Lower lobe of right lung (tissue), 2 donors: Measurements from ENCODE around the gene SYNDIG1. TPM values are rescaled to one million over a fixed set of nuclear protein-coding genes. Genes with fewer than 3 reads are reported as not detected.

Source experiments
- ATAC-seq, 2 donors: fragments of 200-7000 bp; cut with Tn5 transposase; one replicate each; pipeline ENCODE4 v1.9.1; 2020 to 2022; ENCODE audit warnings: mild to moderate bottlenecking in 2 of 2, moderate library complexity in 2 of 2
- DNase-seq: peaks from one replicate; pipeline ENCODE4 v3.0.0-alpha.2; 2020
- H3K27ac ChIP-seq: fragments of 200-600 bp; one replicate; pipeline ENCODE4 v1.8.0; 2022
- H3K27me3 ChIP-seq: fragments of 200-600 bp; one replicate; pipeline ENCODE4 v1.8.0; 2022; ENCODE audit warnings: low read depth
- H3K36me3 ChIP-seq: fragments of 200-600 bp; one replicate; pipeline ENCODE4 v1.8.0; 2022; ENCODE audit warnings: mild to moderate bottlenecking
- H3K4me1 ChIP-seq: fragments of 200-600 bp; one replicate; pipeline ENCODE4 v1.8.0; 2022
- H3K4me3 ChIP-seq: fragments of 200-600 bp; one replicate; pipeline ENCODE4 v1.8.0; 2022; ENCODE audit warnings: mild to moderate bottlenecking
- H3K9me3 ChIP-seq: fragments of 200-600 bp; one replicate; pipeline ENCODE4 v1.8.0; 2022
- CTCF ChIP-seq: fragments of 200-600 bp; IDR thresholded peaks from one replicate; pipeline ENCODE4 v1.8.0; 2022; ENCODE audit warnings: antibody characterized with exemption, mild to moderate bottlenecking
- intact Hi-C: fragments of 100-400 bp; cut with DNase I; formaldehyde crosslinking; loops from one replicate; pipeline ENCODE4 v1.11.0; 2022
- total RNA-seq: library from RNA; stranded (reverse); fragmentation: NEBNext Ultra II Directional; extraction: Animal tissue kit (Norgen Biotek cat#: 25700); gene quantifications from one replicate; pipeline ENCODE4 v1.2.1, GENCODE V29; 2021
- donor health status: DM: no; HTN: yes; CAD: no; lungs with severe emphysema.

The SYNDIG1 gene
- total RNA-seq, 1 donor from 2014 or later: 0.15 TPM

GRCh38 chr20:24487240-24487639 is 17.8 kb downstream of the SYNDIG1 start:
- Histone ChIP-seq H3K27ac (no peak overlapping the region), H3K4me3 (no peak overlapping the region), H3K9me3 (no peaks in the 10 kb centered on the region), H3K4me1 (no peaks in the 10 kb centered on the region), H3K27me3 (peaks cover 7% of the 10 kb centered on the region), H3K36me3 (no peaks in the 10 kb centered on the region)
- ATAC-seq (no peak), DNase-seq (no peak)
- intact Hi-C loops: no loop called here
- TF ChIP-seq CTCF: no peak

- no peaks in the 10 kb centered on the region for H3K4me1 ChIP-seq
- H3K4me3 ChIP-seq: no peak overlapping the region
- no peak overlapping the region for H3K27ac ChIP-seq
- intact Hi-C loops: no loop called here
- H3K9me3 ChIP-seq: no peaks in the 10 kb centered on the region
- H3K36me3 ChIP-seq: no peaks in the 10 kb centered on the region
- no peak for ATAC-seq
- no peak for TF ChIP-seq CTCF
- DNase-seq: no peak
- H3K27me3 ChIP-seq: peaks cover 7% of the 10 kb centered on the region
These were observed 18.2 kb downstream of the SYNDIG1 start for GRCh38 chr20:24487648-24488047.

GRCh38 chr20:24488064-24488799 is 18.8 kb downstream of the SYNDIG1 start:
- intact Hi-C loops: no loop called here
- Histone ChIP-seq H3K36me3 (no peaks in the 10 kb centered on the region), H3K4me3 (no peak overlapping the region), H3K27me3 (peaks cover 7% of the 10 kb centered on the region), H3K4me1 (no peaks in the 10 kb centered on the region), H3K27ac (no peak overlapping the region), H3K9me3 (no peaks in the 10 kb centered on the region)
- ATAC-seq (no peak), DNase-seq (no peak)
- no peak for TF ChIP-seq CTCF

- H3K4me3 ChIP-seq: no peak overlapping the region
- no peaks in the 10 kb centered on the region for H3K4me1 ChIP-seq
- H3K9me3 ChIP-seq: no peaks in the 10 kb centered on the region
- intact Hi-C loops: no loop called here
- no peak overlapping the region for H3K27ac ChIP-seq
- no peak for TF ChIP-seq CTCF
- H3K36me3 ChIP-seq: no peaks in the 10 kb centered on the region
- ATAC-seq (no peak), DNase-seq (no peak)
- peaks cover 2% of the 10 kb centered on the region for H3K27me3 ChIP-seq
These were observed 19.4 kb downstream of the SYNDIG1 start for GRCh38 chr20:24488800-24489175.

GRCh38 chr20:24489193-24489592 is 19.8 kb downstream of the SYNDIG1 start:
- no peak for ATAC-seq
- no peak for DNase-seq

More at GRCh38 chr20:24489193-24489592, 19.8 kb downstream of the SYNDIG1 start:
- intact Hi-C loops: no loop called here
- Histone ChIP-seq H3K36me3 (no peaks in the 10 kb centered on the region), H3K4me1 (no peaks in the 10 kb centered on the region), H3K27me3 (no peaks in the 10 kb centered on the region), H3K9me3 (no peaks in the 10 kb centered on the region), H3K4me3 (no peak overlapping the region), H3K27ac (no peak overlapping the region)
- TF ChIP-seq CTCF: no peak
